ENCODE data around the gene UNC5A.

- TF ChIP-seq RAD21 (IDR thresholded peaks at IDR 0.05; ENCODE audit: insufficient read depth, low read depth, low read length) (no peak), EZH2 (IDR thresholded peaks at IDR 0.05; ENCODE audit: borderline replicate concordance, control insufficient read depth, low read depth, low read length) (no peak), NFYB (IDR thresholded peaks at IDR 0.05; ENCODE audit: insufficient read depth, low read depth, low read length) (no peak), HDAC6 (IDR thresholded peaks at IDR 0.05; ENCODE audit: unreplicated experiment) (no peak), MEF2A (IDR thresholded peaks at IDR 0.05; ENCODE audit: insufficient read depth, low read depth, low read length) (no peak), MEF2B (IDR thresholded peaks at IDR 0.05; ENCODE audit: partially characterized antibody, poor library complexity, severe bottlenecking) (no peak)
- TF ChIP-seq, protein P1, sequence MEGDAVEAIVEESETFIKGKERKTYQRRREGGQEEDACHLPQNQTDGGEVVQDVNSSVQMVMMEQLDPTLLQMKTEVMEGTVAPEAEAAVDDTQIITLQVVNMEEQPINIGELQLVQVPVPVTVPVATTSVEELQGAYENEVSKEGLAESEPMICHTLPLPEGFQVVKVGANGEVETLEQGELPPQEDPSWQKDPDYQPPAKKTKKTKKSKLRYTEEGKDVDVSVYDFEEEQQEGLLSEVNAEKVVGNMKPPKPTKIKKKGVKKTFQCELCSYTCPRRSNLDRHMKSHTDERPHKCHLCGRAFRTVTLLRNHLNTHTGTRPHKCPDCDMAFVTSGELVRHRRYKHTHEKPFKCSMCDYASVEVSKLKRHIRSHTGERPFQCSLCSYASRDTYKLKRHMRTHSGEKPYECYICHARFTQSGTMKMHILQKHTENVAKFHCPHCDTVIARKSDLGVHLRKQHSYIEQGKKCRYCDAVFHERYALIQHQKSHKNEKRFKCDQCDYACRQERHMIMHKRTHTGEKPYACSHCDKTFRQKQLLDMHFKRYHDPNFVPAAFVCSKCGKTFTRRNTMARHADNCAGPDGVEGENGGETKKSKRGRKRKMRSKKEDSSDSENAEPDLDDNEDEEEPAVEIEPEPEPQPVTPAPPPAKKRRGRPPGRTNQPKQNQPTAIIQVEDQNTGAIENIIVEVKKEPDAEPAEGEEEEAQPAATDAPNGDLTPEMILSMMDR (IDR thresholded peaks at IDR 0.05 in 2 of 3, conservative IDR thresholded peaks at IDR 0.05 in 1 of 3; ENCODE audit: control insufficient read depth in 2 of 3, extremely low read depth in 1 of 3, insufficient read depth in 1 of 3, low read depth in 3 of 3, low read length in 3 of 3): no peak
- TF ChIP-seq, protein P2, sequence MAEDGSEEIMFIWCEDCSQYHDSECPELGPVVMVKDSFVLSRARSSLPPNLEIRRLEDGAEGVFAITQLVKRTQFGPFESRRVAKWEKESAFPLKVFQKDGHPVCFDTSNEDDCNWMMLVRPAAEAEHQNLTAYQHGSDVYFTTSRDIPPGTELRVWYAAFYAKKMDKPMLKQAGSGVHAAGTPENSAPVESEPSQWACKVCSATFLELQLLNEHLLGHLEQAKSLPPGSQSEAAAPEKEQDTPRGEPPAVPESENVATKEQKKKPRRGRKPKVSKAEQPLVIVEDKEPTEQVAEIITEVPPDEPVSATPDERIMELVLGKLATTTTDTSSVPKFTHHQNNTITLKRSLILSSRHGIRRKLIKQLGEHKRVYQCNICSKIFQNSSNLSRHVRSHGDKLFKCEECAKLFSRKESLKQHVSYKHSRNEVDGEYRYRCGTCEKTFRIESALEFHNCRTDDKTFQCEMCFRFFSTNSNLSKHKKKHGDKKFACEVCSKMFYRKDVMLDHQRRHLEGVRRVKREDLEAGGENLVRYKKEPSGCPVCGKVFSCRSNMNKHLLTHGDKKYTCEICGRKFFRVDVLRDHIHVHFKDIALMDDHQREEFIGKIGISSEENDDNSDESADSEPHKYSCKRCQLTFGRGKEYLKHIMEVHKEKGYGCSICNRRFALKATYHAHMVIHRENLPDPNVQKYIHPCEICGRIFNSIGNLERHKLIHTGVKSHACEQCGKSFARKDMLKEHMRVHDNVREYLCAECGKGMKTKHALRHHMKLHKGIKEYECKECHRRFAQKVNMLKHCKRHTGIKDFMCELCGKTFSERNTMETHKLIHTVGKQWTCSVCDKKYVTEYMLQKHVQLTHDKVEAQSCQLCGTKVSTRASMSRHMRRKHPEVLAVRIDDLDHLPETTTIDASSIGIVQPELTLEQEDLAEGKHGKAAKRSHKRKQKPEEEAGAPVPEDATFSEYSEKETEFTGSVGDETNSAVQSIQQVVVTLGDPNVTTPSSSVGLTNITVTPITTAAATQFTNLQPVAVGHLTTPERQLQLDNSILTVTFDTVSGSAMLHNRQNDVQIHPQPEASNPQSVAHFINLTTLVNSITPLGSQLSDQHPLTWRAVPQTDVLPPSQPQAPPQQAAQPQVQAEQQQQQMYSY (CRISPR knock-in tag; IDR thresholded peaks at IDR 0.05): no peak
Observed at GRCh38 chr5:176822041-176822792, 11.9 kb downstream of the UNC5A start.

Data from GM12878 (cell line).